GM23248 (cell line): ENCODE results near the gene TCF7L2. TPM values are rescaled to one million over a fixed set of nuclear protein-coding genes. Genes with fewer than 3 reads are reported as not detected.

Source experiments
- DNase-seq: peaks from one replicate; pipeline ENCODE4 v3.0.0-alpha.2; 2015
- H2AFZ ChIP-seq: fragments of 200-600 bp; sonication (generic); 2 replicates; pipeline ENCODE4 v1.6.1; 2016; ENCODE audit warnings: antibody characterized with exemption
- H3F3A ChIP-seq: fragments of 200-600 bp; sonication (generic); 2 replicates; pipeline ENCODE4 v1.6.1; 2016; ENCODE audit warnings: mild to moderate bottlenecking, antibody characterized with exemption, mixed run types; ENCODE audit not compliant: insufficient read depth
- H3K27ac ChIP-seq: fragments of 200-600 bp; sonication (generic); 2 replicates; pipeline ENCODE4 v1.5.1; 2016; ENCODE audit warnings: mild to moderate bottlenecking
- H3K27me3 ChIP-seq: fragments of 200-600 bp; sonication (generic); replicated peaks from 2 replicates; pipeline ENCODE4 v1.6.1; 2016; ENCODE audit warnings: mild to moderate bottlenecking; ENCODE audit not compliant: insufficient read depth
- H3K36me3 ChIP-seq: fragments of 200-600 bp; sonication (generic); 2 replicates; pipeline ENCODE4 v1.6.1; 2016; ENCODE audit warnings: low read depth, mild to moderate bottlenecking
- H3K4me1 ChIP-seq: fragments of 200-600 bp; sonication (generic); 2 replicates; pipeline ENCODE4 v1.6.1; 2016; ENCODE audit warnings: mild to moderate bottlenecking; ENCODE audit not compliant: insufficient read depth
- H3K4me2 ChIP-seq: fragments of 200-600 bp; sonication (generic); one replicate; pipeline ENCODE4 v1.6.1; 2016; ENCODE audit warnings: mild to moderate bottlenecking; ENCODE audit not compliant: unreplicated experiment
- H3K4me3 ChIP-seq: fragments of 200-600 bp; sonication (generic); 2 replicates; pipeline ENCODE4 v1.5.1; 2016; ENCODE audit warnings: mild to moderate bottlenecking
- H3K79me2 ChIP-seq: fragments of 200-600 bp; sonication (generic); 2 replicates; pipeline ENCODE4 v1.6.1; 2016; ENCODE audit warnings: mild to moderate bottlenecking; ENCODE audit not compliant: insufficient read depth
- H3K9ac ChIP-seq: fragments of 200-600 bp; sonication (generic); 2 replicates; pipeline ENCODE4 v1.6.1; 2016; ENCODE audit warnings: mild to moderate bottlenecking
- H3K9me2 ChIP-seq: fragments of 200-600 bp; sonication (generic); 2 replicates; pipeline ENCODE4 v1.6.1; 2016; ENCODE audit warnings: mixed run types, mild to moderate bottlenecking, moderate library complexity; ENCODE audit not compliant: insufficient read depth
- H3K9me3 ChIP-seq: fragments of 200-600 bp; sonication (generic); one replicate; pipeline ENCODE4 v1.6.1; 2017; ENCODE audit warnings: low read depth
- H4K20me1 ChIP-seq: fragments of 200-600 bp; sonication (generic); 2 replicates; pipeline ENCODE4 v1.6.0; 2016; ENCODE audit not compliant: insufficient read depth
- EZH2 ChIP-seq: fragments of 200-600 bp; sonication (generic); IDR thresholded peaks from 2 replicates; pipeline ENCODE4 v1.6.1; 2018; ENCODE audit warnings: antibody characterized with exemption, mild to moderate bottlenecking; ENCODE audit not compliant: insufficient read depth, poor library complexity, severe bottlenecking
- EZH2phosphoT487 ChIP-seq: fragments of 200-600 bp; sonication (generic); IDR thresholded peaks from 2 replicates; pipeline ENCODE4 v1.6.1; 2018; ENCODE audit warnings: antibody characterized with exemption, moderate library complexity, mild to moderate bottlenecking, low read depth; ENCODE audit not compliant: insufficient read depth
- WGBS, 2 experiments: methylation state at CpG; one replicate each; pipeline ENCODE4 v1.1.6; 2015 to 2017; ENCODE audit warnings: low lambda C conversion rate in 2 of 2, low coverage in 1 of 2; ENCODE audit errors: missing lambda C conversion rate in 2 of 2; 5-methylcytosine and 5-hydroxymethylcytosine counted together
- in situ Hi-C: fragments of 300-500 bp; cut with MboI; formaldehyde crosslinking; loops from 2 replicates; pipeline ENCODE4 v1.15.0; 2020
- polyA plus RNA-seq: library from polyadenylated mRNA; unstranded; fragments of >200 nt; fragmentation: Nextera tagmentation; extraction: Ambion mirVana; gene quantifications from 2 replicates; pipeline ENCODE4 v1.2.1, GENCODE V29; 2016
- total RNA-seq: library from RNA; depleted of rRNA; stranded (reverse); fragments of >200 nt; shearing (Covaris generic); gene quantifications from 2 replicates; pipeline ENCODE4 v1.2.3, GENCODE V29; 2014

TCF7L2 gene
- total and polyA plus RNA-seq, 2 experiments from 2014 or later, result 6.2 to 19.3 TPM

DNA sequence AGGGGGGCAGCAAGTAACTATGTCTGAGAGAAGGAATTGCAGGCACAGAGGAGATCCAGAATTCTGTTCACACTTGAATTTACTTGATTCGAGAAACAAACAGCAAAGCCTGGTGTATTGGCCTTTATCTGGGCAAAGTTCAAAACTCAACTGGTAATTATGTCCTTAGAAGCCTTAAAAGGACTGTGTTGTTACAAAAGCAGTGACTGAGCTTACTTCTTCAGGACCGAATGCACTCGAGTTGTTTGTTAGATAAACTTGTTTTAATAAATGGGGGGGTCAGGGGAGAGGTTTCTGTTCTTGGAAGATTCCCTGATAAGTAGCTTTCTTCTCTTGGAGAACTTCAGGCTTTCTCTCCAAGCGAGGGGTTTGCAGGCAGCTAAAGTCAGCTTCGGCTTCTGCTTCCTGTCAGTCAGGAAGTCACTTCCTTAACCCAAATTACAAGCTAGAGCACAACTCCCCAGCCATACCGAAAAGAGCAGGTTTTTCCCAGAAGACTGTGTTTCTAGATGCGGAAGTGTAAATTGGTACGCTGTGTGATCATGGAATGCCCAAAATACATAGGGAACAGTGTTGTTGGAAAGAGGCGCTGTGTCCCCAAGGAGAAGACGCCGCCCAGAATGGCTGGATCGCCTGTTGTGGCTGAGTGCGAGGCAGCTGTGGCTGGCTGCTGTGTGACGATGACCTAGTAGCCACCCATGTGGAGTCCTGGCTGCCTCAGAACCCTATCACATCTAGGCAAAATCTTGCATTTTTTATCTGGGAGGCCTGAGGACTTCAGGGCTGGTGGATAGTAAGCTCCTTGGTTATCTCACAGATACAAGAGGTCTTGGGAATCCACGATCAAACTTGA, 110.4 kb downstream of the TCF7L2 start:
- DNase-seq, result peak; percentile 63
- H3K79me2 ChIP-seq, result peaks cover 80% of the 10 kb centered on the region
- peak overlapping the region; percentile 67 for H3K4me3 ChIP-seq

GRCh38 chr10:113061054-113061430, 111.0 kb downstream of the TCF7L2 start:
- H3K27ac ChIP-seq, result peak overlapping the region; percentile 93
- no peaks in the 10 kb centered on the region for H4K20me1 ChIP-seq
- 0 out of 2 replicates have a peak overlapping the region, but pooled peaks have one; percentile 67 for H3K4me3 ChIP-seq
- in situ Hi-C loops, result no loop called here
- H3K27me3 ChIP-seq, result no peaks in the 10 kb centered on the region
- peaks cover 61% of the 10 kb centered on the region for H3K4me1 ChIP-seq
- no peaks in the 10 kb centered on the region for H3K36me3 ChIP-seq
- TF ChIP-seq EZH2 (no peak), EZH2phosphoT487 (no peak)
- H3K4me2 ChIP-seq, result peak overlapping the region; percentile 96
- no peaks in the 10 kb centered on the region for H3K9me3 ChIP-seq
- peak overlapping the region; percentile 39; the same call in 1 of the 2 replicates for H2AFZ ChIP-seq
- peak overlapping the region; percentile 76 for H3K9ac ChIP-seq
- WGBS, 2 experiments, result 80 to 85% methylated on average over 7 of the region's 7 CpGs
- H3K9me2 ChIP-seq, result no peaks in the 10 kb centered on the region
- DNase-seq, result no peak
- peaks cover 80% of the 10 kb centered on the region for H3K79me2 ChIP-seq
- H3F3A ChIP-seq, result peaks cover 63% of the 10 kb centered on the region

More for the DNA sequence above, 110.4 kb downstream of the TCF7L2 start:
- Histone ChIP-seq H3K27me3 (no peaks in the 10 kb centered on the region), H3K27ac (peak overlapping the region; percentile 93), H4K20me1 (no peaks in the 10 kb centered on the region), H3K4me2 (peak overlapping the region; percentile 96), H3K9me3 (no peaks in the 10 kb centered on the region), H2AFZ (peak overlapping the region; percentile 39), H3K9me2 (no peaks in the 10 kb centered on the region), H3F3A (peaks cover 69% of the 10 kb centered on the region), H3K9ac (peak overlapping the region; percentile 76), H3K4me1 (peaks cover 67% of the 10 kb centered on the region), H3K36me3 (no peaks in the 10 kb centered on the region)
- 10 to 12% methylated on average over 15 of the region's 15 CpGs for WGBS, 2 experiments
- in situ Hi-C loops, result no loop called here
- no peak for TF ChIP-seq EZH2

- H3K27me3 ChIP-seq, result no peaks in the 10 kb centered on the region
- peaks cover 58% of the 10 kb centered on the region for H3F3A ChIP-seq
- no peak overlapping the region for H2AFZ ChIP-seq
- in situ Hi-C loops, result no loop called here
- H3K4me2 ChIP-seq, result no peak overlapping the region
- H4K20me1 ChIP-seq, result no peaks in the 10 kb centered on the region
- H3K9me3 ChIP-seq, result no peaks in the 10 kb centered on the region
- TF ChIP-seq EZH2phosphoT487 (no peak), EZH2 (no peak)
- H3K9me2 ChIP-seq, result no peaks in the 10 kb centered on the region
- H3K36me3 ChIP-seq, result peaks cover under 1% of the 10 kb centered on the region; the same call in 1 of the 2 replicates
- 91 to 97% methylated on average over 10 of the region's 10 CpGs for WGBS, 2 experiments
- no peak overlapping the region for H3K4me3 ChIP-seq
- H3K4me1 ChIP-seq, result peaks cover 55% of the 10 kb centered on the region
- H3K9ac ChIP-seq, result no peak overlapping the region
- H3K79me2 ChIP-seq, result peaks cover 83% of the 10 kb centered on the region
- no peak for DNase-seq
- peak overlapping the region; percentile 93; the same call in 1 of the 2 replicates for H3K27ac ChIP-seq
Observed at GRCh38 chr10:113061557-113061956, 111.5 kb downstream of the TCF7L2 start.

- peak; percentile 48 for DNase-seq
- Histone ChIP-seq H2AFZ (no peak overlapping the region), H3K27me3 (no peaks in the 10 kb centered on the region), H3K27ac (no peak overlapping the region), H3K9ac (no peak overlapping the region), H4K20me1 (no peaks in the 10 kb centered on the region), H3K4me1 (peaks cover 38% of the 10 kb centered on the region), H3K9me2 (no peaks in the 10 kb centered on the region), H3K4me3 (no peak overlapping the region), H3K79me2 (peaks cover 92% of the 10 kb centered on the region), H3F3A (peaks cover 43% of the 10 kb centered on the region), H3K4me2 (no peak overlapping the region), H3K9me3 (no peaks in the 10 kb centered on the region), H3K36me3 (peaks cover 2% of the 10 kb centered on the region; the same call in 1 of the 2 replicates)
- TF ChIP-seq EZH2 (no peak), EZH2phosphoT487 (no peak)
- in situ Hi-C loops, result no loop called here
- 72 to 75% methylated on average over 14 of the region's 14 CpGs for WGBS, 2 experiments
Observed at GRCh38 chr10:113063043-113063967, 113.3 kb downstream of the TCF7L2 start.
